HPDE6-E6E7 (cell line): Measurements from ENCODE around the gene MAGI3.
A peak's percentile ranks its signal among the peaks of the same experiment; 100 is the strongest.
"Not testable (repeated sequence)": the region's sequence is repeated elsewhere in the genome, so short reads cannot be mapped to it uniquely, and the experiment has no call there.

Experiments used
- DNase-seq: peaks from one replicate; pipeline ENCODE4 v3.0.0; 2011; ENCODE audit warnings: missing footprints; ENCODE audit errors: extremely low spot score

Gene MAGI3

DNA sequence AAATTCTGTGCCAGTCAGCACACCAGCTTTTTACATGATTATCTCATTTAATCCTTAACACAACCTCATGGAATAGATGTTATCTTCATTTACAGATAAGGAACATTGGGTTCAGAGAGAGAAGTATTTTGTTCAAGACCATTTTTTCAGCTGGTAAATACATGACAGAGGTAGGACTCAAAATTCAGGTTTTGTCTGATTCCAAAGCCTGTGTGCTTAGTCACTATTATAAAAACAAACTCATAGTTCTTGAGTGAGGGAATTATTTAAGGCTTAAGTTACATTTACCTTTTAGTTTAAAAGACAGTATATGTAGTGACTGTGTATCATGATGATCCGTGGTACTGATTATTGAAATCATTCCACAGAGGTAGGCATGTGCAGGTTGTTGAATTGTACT, 125.2 kb downstream of the MAGI3 start:
- DNase-seq = peak; percentile 12

DNA sequence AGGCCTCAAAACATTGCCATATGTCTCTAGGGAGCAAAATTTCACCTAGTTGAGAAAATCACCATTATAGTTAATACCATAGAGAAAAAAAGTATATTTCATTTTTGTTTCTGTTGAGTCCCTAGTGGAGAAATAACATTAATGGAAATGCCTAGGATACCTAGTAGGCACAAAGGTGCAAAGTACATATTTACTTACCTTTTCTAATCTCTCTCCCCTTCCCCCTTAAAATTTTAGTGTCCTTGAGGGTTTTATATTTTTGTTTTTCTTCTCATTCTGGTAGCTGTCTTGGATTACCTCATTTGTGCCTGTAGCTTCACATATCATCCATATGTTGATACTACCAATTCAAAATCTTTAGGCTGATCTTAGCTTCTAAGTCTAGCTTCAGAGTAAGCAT, 127.0 kb downstream of the MAGI3 start:
- DNase-seq = no peak

GRCh38 chr1:113517983-113518382, 127.7 kb downstream of the MAGI3 start:
- DNase-seq = no peak

- DNase-seq = no peak
Measured at GRCh38 chr1:113519556-113519955, 129.2 kb downstream of the MAGI3 start.

GRCh38 chr1:113530021-113530420, 139.7 kb downstream of the MAGI3 start:
- no peak for DNase-seq

DNA sequence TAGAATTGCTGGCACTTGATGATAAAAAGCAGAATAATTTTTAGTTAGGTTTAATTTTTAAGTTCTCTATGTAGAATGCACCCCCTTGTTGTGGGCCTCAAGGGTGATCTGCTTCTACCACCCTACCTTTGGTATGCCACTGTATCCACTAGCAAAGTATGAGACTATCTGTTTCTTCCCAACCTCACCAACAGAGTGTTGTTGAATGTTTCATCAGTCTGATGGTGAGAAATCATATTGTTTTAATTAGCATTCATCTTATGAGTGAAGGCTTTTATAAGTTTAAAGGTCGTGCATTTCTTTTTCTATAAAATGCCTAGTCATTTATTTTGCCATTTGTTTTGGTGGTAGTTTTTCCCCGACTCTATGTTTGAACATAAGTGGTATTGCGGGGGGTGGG, 141.0 kb downstream of the MAGI3 start:
- no peak for DNase-seq

DNA sequence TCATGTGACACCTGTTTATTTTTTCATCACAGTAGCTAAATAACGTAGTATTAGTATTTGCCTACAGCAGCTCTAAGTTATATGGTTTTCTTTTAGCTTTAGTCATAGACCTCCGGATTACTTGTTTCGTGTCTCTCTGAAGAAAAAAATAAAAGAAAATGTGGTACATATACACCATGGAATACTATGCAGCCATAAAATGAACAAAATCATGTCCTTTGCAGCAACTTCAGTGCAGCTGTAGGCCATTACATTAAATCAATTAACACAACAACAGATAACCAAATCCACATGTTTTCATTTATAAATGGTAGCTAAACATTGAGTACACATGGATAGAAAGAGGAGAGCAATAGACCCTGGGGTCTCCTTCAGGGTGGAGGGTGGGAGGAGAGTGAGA, 142.7 kb downstream of the MAGI3 start:
- DNase-seq = no peak

GRCh38 chr1:113534130-113534817, 144.0 kb downstream of the MAGI3 start:
- DNase-seq = no peak

GRCh38 chr1:113534875-113535274, 144.6 kb downstream of the MAGI3 start:
- no peak for DNase-seq

- no peak for DNase-seq
Measured at GRCh38 chr1:113536182-113536780, 146.0 kb downstream of the MAGI3 start.

DNA sequence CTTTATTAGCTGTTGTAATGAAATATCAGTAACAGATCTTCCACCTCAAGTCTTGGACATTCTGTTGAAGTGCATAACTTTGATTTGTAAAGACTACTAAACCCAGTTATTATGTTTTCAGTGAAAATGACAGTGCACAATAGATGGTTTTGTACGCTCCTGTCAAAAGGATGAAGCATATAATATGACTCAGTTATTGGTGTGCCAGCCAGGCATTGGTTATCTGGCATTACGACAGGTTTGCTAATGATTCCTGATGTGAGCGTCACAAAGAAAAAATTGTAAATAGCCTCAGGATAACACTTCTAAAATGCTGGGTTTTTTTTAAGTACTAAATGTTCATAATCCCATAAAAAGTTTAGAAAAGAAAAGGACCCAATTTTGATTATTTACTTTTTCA, 147.9 kb downstream of the MAGI3 start:
- no peak for DNase-seq

GRCh38 chr1:113540335-113540734, 150.0 kb downstream of the MAGI3 start:
- DNase-seq = no peak

- DNase-seq = no peak
Measured at GRCh38 chr1:113541106-113541505, 150.8 kb downstream of the MAGI3 start.

DNA sequence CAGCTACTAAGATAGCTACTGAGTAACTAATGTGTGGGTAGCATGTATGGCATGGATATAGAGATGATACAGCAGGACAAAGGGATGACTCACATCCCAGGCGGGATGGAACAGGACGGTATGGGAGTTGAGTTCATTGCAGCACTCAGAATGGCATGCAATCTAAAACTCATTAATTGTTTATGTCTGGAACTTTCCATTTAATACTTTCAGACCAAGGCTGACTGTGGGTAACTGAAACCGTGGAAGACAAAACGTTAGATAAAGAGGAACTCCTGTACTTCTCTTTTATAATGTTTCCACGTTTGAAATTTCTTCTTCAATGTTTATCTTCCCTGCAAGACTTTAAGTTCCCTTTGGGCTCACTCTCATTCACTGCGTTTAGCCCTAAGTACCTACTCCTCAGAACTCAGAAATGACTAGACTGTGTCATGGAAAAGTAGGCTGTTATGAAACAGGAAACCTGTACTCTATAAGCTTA, 151.9 kb downstream of the MAGI3 start:
- peak; percentile 48 for DNase-seq

GRCh38 chr1:113543110-113543509, 152.8 kb downstream of the MAGI3 start:
- no peak for DNase-seq

DNA sequence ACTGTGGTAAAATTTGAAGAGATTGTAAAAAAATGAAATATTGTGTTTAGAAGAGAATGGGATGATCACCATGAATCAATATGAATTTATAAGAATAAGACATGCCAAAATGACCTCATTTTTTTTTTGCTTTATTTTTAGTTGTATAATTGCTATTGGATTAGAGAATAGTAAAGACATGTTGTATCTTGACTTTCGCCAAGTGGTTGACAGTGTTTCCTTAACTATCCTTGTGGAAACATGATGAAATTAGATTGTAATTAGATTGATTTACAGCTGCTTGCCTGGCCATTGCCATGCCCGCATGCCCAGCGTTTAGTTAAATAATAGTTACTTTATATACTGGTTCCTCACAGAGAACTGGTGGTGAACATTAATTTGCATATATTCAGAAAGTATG, 154.9 kb downstream of the MAGI3 start:
- no peak for DNase-seq

DNA sequence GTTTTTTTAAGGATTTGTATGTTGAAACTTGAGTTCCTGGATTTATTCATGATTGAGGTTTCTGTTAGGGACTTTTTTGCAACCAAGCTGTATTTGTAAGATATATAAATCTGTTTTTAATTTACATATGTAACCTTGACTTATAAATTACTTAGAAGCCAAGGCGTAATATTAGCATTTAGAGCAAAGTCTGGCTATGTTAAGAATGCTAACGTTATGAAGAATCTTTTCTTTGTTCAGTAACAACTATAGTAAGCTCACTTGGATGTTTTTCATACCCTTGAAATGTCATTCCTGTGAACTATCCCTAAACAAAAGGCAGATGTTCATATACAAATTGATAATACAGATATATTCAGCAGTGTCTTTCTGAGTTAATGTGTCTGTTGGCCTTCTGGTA, 155.3 kb downstream of the MAGI3 start:
- DNase-seq = no peak

DNA sequence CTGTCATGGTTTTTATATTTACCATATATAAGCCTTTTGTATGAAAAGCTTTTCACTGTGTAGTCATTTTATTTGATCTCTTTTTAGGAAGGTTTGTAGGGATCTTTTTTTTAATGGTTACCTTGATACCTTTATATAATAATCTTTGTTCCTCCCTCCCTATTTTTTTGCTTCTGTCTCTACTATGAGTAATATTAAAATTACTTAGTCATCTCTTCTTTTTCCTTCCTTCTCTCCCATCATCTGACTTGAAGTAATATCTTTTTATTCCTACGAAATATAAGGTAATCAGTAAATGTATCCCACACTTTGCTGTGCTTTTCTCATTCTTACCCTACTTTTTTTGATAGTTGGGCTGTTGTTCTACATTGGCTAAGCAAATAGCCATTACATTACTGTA, 161.4 kb downstream of the MAGI3 start:
- no peak for DNase-seq

GRCh38 chr1:113552244-113552643, 161.9 kb downstream of the MAGI3 start:
- DNase-seq = no peak

DNA sequence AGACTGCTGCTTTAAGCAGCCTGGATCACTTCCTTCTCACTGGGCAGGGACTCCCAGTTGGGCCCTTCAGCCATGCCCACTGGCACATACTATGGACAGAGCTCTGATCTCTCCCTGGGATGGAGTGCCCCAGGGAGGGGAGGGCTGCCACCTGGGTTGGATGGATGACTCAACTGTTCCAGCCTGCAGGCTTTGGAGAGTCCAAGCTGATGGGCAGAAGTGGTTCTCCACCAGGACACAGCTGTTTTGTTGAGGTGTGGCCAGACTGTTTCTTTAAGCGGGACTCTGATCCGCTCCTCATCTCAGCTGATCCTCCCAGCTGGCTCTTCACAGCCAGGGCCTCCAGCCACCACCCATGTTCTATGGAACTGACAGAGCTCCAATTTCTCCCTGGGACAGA, 166.9 kb downstream of the MAGI3 start:
- DNase-seq = no peak

DNA sequence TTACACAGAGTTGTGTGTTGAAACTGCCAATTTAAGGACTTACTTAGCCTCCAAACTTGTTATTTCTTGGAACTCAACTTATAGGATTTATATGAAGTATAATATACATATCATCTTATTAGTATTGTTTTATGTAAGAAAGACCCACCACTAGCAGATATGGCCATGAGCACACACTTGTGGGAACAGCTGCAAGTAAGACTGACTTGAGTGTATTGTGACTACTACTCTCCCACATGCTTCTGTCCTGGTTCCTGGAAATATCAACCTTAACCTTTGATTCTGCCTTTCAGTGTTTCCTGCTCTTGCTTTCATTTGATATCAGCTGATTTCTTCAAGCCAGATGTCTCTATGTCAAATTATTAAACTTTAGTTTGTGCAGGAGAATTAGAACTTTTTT, 175.3 kb downstream of the MAGI3 start:
- DNase-seq = no peak

GRCh38 chr1:113567427-113567826, 177.1 kb downstream of the MAGI3 start:
- no peak for DNase-seq

- not testable (repeated sequence) for DNase-seq
Measured at GRCh38 chr1:113575744-113576260, 185.5 kb downstream of the MAGI3 start.
